ENCODE measurements around the gene SNIP1.

- no peak for TF ChIP-seq EZH2 (optimal IDR thresholded peaks at IDR 0.05; ENCODE audit: low read depth, low read length)
- peak; percentile 36 for TF ChIP-seq CTCF (IDR thresholded peaks at IDR 0.05; ENCODE audit: low read length)
Observed at GRCh38 chr1:37509181-37509580, 44.9 kb downstream of the SNIP1 start.

All from MM.1S (cell line).